Measurements from ENCODE around the gene ZNF544.

Gene ZNF544

GRCh38 chr19:58305932-58306323 is 77.2 kb downstream of the ZNF544 start:
- DNase-seq: no peak

- DNase-seq: no peak
Measured at GRCh38 chr19:58307736-58308135, 79.0 kb downstream of the ZNF544 start.

GRCh38 chr19:58310685-58311084 is 82.0 kb downstream of the ZNF544 start:
- DNase-seq: peak; percentile 19

GRCh38 chr19:58311345-58311865 is 82.7 kb downstream of the ZNF544 start:
- DNase-seq: no peak
